SK-N-SH (cell line): Measurements from ENCODE around the gene SPECC1L. TPM values are rescaled to one million over a fixed set of nuclear protein-coding genes. Genes with fewer than 3 reads are reported as not detected.

ENCODE experiments used
- CTCF ChIA-PET: fragments of 300-600, 350-600 bp; formaldehyde crosslinking; extraction: SDS; loops from one replicate; lab custom pipeline; 2021; lab: Yijun Ruan, JAX
- POLR2A ChIA-PET: fragments of 350-600 bp; sonication (Branson Sonifier 250); formaldehyde crosslinking; extraction: SDS; loops from one replicate; lab custom pipeline; 2020; ENCODE audit warnings: antibody characterized with exemption, inconsistent platforms; lab: Yijun Ruan, JAX
- DNase-seq: peaks from one replicate; pipeline ENCODE4 v3.0.0; 2012
- H2AFZ ChIP-seq: fragments of 200-600 bp; sonication (generic); 2 replicates; pipeline ENCODE4 v1.8.1; 2016; ENCODE audit warnings: antibody characterized with exemption, mild to moderate bottlenecking, low read depth
- H3F3A ChIP-seq: fragments of 200-600 bp; sonication (generic); replicated peaks from 2 replicates; pipeline ENCODE3; 2016; ENCODE audit warnings: antibody characterized with exemption, mild to moderate bottlenecking; ENCODE audit not compliant: insufficient read depth
- H3K27ac ChIP-seq, 2 experiments: fragments of 200-500 bp in 1 of 2; fragments of 200-600 bp in 1 of 2; sonication (Bioruptor generic) in 1 of 2; sonication (generic), shearing (Covaris generic) in 1 of 2; 2 replicates each; pipeline versions ENCODE4 v1.5.1 to v1.6.1; 2014 to 2016; ENCODE audit warnings: low read depth in 2 of 2, inconsistent platforms in 1 of 2, low read length in 1 of 2, mild to moderate bottlenecking in 1 of 2, mixed read lengths in 1 of 2
- H3K27me3 ChIP-seq: fragments of 200-600 bp; sonication (generic), shearing (Covaris generic); 2 replicates; pipeline ENCODE4 v1.6.1; 2016; ENCODE audit warnings: mixed run types; ENCODE audit not compliant: insufficient read depth
- H3K36me3 ChIP-seq, 2 experiments: fragments of 200-500 bp in 1 of 2; fragments of 200-600 bp in 1 of 2; sonication (Bioruptor generic) in 1 of 2; sonication (generic) in 1 of 2; replicated peaks in 1 of 2; 2 replicates each; pipeline versions ENCODE3 to v1.5.1; 2014 to 2016; ENCODE audit warnings: low read length in 1 of 2, mild to moderate bottlenecking in 1 of 2; ENCODE audit not compliant: insufficient read depth in 2 of 2, control insufficient read depth in 1 of 2
- H3K4me1 ChIP-seq, 2 experiments: fragments of 200-500 bp in 1 of 2; fragments of 200-600 bp in 1 of 2; sonication (Bioruptor generic) in 1 of 2; sonication (generic), shearing (Covaris generic) in 1 of 2; 2 replicates each; pipeline versions ENCODE4 v1.5.1 to v1.6.1; 2014 to 2016; ENCODE audit warnings: low read depth in 1 of 2, low read length in 1 of 2, mixed run types in 1 of 2; ENCODE audit not compliant: insufficient read depth in 2 of 2, control insufficient read depth in 1 of 2
- H3K4me2 ChIP-seq: fragments of 200-600 bp; sonication (generic), shearing (Covaris generic); 2 replicates; pipeline ENCODE4 v1.6.1; 2017; ENCODE audit warnings: mixed run types
- H3K4me3 ChIP-seq, 2 experiments: fragments of 200-500 bp in 1 of 2; fragments of 200-600 bp in 1 of 2; sonication (Bioruptor generic) in 1 of 2; sonication (generic), shearing (Covaris generic) in 1 of 2; 2 replicates each; pipeline versions ENCODE4 v1.5.1 to v1.8.1; 2014 to 2016; ENCODE audit warnings: low read depth in 2 of 2, inconsistent platforms in 1 of 2, low read length in 1 of 2, mild to moderate bottlenecking in 1 of 2, mixed read lengths in 1 of 2, moderate library complexity in 1 of 2
- H3K79me2 ChIP-seq: fragments of 200-600 bp; sonication (generic); 2 replicates; pipeline ENCODE4 v1.8.1; 2017; ENCODE audit warnings: mild to moderate bottlenecking; ENCODE audit not compliant: insufficient read depth
- H3K9ac ChIP-seq: fragments of 200-600 bp; sonication (generic); 2 replicates; pipeline ENCODE4 v1.6.1; 2017; ENCODE audit warnings: mixed run types
- H3K9me2 ChIP-seq: fragments of 200-600 bp; sonication (generic); 2 replicates; pipeline ENCODE4 v1.6.1; 2017; ENCODE audit warnings: mixed run types
- H3K9me3 ChIP-seq: fragments of 200-600 bp; sonication (generic); 2 replicates; pipeline ENCODE4 v1.6.1; 2017; ENCODE audit warnings: mixed run types, mild to moderate bottlenecking, moderate library complexity
- H4K20me1 ChIP-seq: fragments of 200-600 bp; sonication (generic); 2 replicates; pipeline ENCODE4 v1.6.1; 2017; ENCODE audit warnings: mild to moderate bottlenecking, mixed run types; ENCODE audit not compliant: insufficient read depth
- CHD2 ChIP-seq: fragments of 150-350 bp; IDR thresholded peaks from 2 replicates; pipeline ENCODE4 v1.6.1; 2018; ENCODE audit warnings: low read length; ENCODE audit not compliant: partially characterized antibody
- ELF1 ChIP-seq: IDR thresholded peaks from 2 replicates; pipeline ENCODE4 v1.4.0; 2012
- EP300 ChIP-seq, 2 experiments: IDR thresholded peaks; 2 replicates each; pipeline versions ENCODE4 v1.4.0 to v1.6.1; 2012; ENCODE audit warnings: borderline replicate concordance in 1 of 2, low read depth in 1 of 2, low read length in 1 of 2
- FOSL2 ChIP-seq: IDR thresholded peaks from 2 replicates; pipeline ENCODE4 v1.4.0; 2012; ENCODE audit warnings: low read depth, mild to moderate bottlenecking, moderate library complexity, borderline replicate concordance
- FOXJ3 ChIP-seq: sonication (generic); formaldehyde crosslinking; IDR thresholded peaks from 2 replicates; pipeline ENCODE4 v1.5.1; 2020; ENCODE audit warnings: mild to moderate bottlenecking, missing genetic modification reagents
- GABPA ChIP-seq: IDR thresholded peaks from 2 replicates; pipeline ENCODE4 v1.4.0; 2012; ENCODE audit warnings: low read depth, mild to moderate bottlenecking
- MXI1 ChIP-seq: IDR thresholded peaks from 2 replicates; pipeline ENCODE4 v1.6.1; 2012; ENCODE audit warnings: mild to moderate bottlenecking, low read depth, low read length, improper control_type of control experiment
- NFIC ChIP-seq: IDR thresholded peaks from 2 replicates; pipeline ENCODE4 v1.4.0; 2012; ENCODE audit warnings: borderline replicate concordance
- PBX3 ChIP-seq: IDR thresholded peaks from 2 replicates; pipeline ENCODE4; 2012
- RAD21 ChIP-seq: IDR thresholded peaks from 2 replicates; pipeline ENCODE4 v1.6.1; 2012; ENCODE audit warnings: mild to moderate bottlenecking, low read length
- RCOR1 ChIP-seq: fragments of 150-350 bp; IDR thresholded peaks from 2 replicates; pipeline ENCODE4 v1.6.1; 2017; ENCODE audit warnings: antibody characterized with exemption, low read length
- REST ChIP-seq: IDR thresholded peaks from 2 replicates; pipeline ENCODE4 v1.6.1; 2012; ENCODE audit warnings: mild to moderate bottlenecking, low read depth, low read length, moderate library complexity
- RFX5 ChIP-seq: IDR thresholded peaks from 2 replicates; pipeline ENCODE4 v1.6.1; 2012; ENCODE audit warnings: mild to moderate bottlenecking, improper control_type of control experiment, low read length
- SIN3A ChIP-seq: IDR thresholded peaks from 2 replicates; pipeline ENCODE4 v1.6.1; 2012; ENCODE audit warnings: low read depth, mild to moderate bottlenecking, low read length, moderate library complexity, borderline replicate concordance
- TEAD4 ChIP-seq: IDR thresholded peaks from 2 replicates; pipeline ENCODE4 v1.4.0; 2012; ENCODE audit warnings: mild to moderate bottlenecking, borderline replicate concordance; ENCODE audit not compliant: insufficient read depth
- USF1 ChIP-seq: IDR thresholded peaks from 2 replicates; pipeline ENCODE4 v1.4.0; 2012; ENCODE audit warnings: low read depth, borderline replicate concordance
- YY1 ChIP-seq: IDR thresholded peaks from 2 replicates; pipeline ENCODE4 v1.4.0; 2012; ENCODE audit warnings: low read depth, mild to moderate bottlenecking
- WGBS: methylation state at CpG from one replicate; pipeline ENCODE4 v1.1.6; 2017; ENCODE audit warnings: low lambda C conversion rate; 5-methylcytosine and 5-hydroxymethylcytosine counted together
- polyA plus RNA-seq, 3 experiments: library from polyadenylated mRNA; depleted of rRNA; stranded (reverse); fragments of >200 nt; gene quantifications; 2 replicates each; pipeline ENCODE4 v1.2.3, GENCODE V29; 2012
- TF ChIP-seq, protein P1 (sequence below): IDR thresholded peaks from 2 replicates; pipeline ENCODE4 v1.4.0; 2012; ENCODE audit warnings: low read depth, borderline replicate concordance
- TF ChIP-seq, protein P2 (sequence below): fragments of 150-350 bp; IDR thresholded peaks from 2 replicates; pipeline ENCODE4 v1.6.1; 2017; ENCODE audit warnings: antibody characterized with exemption, low read length, low read depth, borderline replicate concordance

SPECC1L gene
- polyA plus RNA-seq, 1 of the 3 experiments (the other 2 are of a cell fraction): 22.9 TPM

GRCh38 chr22:24444251-24444650 lies 173.6 kb downstream of the SPECC1L start:
- peak overlapping the region in 1 of 2 experiments; percentile 97; a peak in 2 of 4 replicates for H3K27ac ChIP-seq
- no peaks in the 10 kb centered on the region for H3F3A ChIP-seq
- TF ChIP-seq SIN3A (no peak), RAD21 (no peak), FOSL2 (no peak), REST (no peak), EP300 (IDR thresholded peaks at IDR 0.05; ENCODE audit: borderline replicate concordance in 1 of 2, low read depth in 1 of 2, low read length in 1 of 2) (no peak), RFX5 (no peak), GABPA (no peak), RCOR1 (no peak), CHD2 (no peak), FOXJ3 (CRISPR knock-in tag) (no peak), YY1 (no peak), ELF1 (no peak), TEAD4 (no peak), USF1 (no peak), PBX3 (no peak), MXI1 (no peak), NFIC (no peak)
- TF ChIP-seq, protein P1, sequence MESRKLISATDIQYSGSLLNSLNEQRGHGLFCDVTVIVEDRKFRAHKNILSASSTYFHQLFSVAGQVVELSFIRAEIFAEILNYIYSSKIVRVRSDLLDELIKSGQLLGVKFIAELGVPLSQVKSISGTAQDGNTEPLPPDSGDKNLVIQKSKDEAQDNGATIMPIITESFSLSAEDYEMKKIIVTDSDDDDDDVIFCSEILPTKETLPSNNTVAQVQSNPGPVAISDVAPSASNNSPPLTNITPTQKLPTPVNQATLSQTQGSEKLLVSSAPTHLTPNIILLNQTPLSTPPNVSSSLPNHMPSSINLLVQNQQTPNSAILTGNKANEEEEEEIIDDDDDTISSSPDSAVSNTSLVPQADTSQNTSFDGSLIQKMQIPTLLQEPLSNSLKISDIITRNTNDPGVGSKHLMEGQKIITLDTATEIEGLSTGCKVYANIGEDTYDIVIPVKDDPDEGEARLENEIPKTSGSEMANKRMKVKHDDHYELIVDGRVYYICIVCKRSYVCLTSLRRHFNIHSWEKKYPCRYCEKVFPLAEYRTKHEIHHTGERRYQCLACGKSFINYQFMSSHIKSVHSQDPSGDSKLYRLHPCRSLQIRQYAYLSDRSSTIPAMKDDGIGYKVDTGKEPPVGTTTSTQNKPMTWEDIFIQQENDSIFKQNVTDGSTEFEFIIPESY: no peak
- TF ChIP-seq, protein P2, sequence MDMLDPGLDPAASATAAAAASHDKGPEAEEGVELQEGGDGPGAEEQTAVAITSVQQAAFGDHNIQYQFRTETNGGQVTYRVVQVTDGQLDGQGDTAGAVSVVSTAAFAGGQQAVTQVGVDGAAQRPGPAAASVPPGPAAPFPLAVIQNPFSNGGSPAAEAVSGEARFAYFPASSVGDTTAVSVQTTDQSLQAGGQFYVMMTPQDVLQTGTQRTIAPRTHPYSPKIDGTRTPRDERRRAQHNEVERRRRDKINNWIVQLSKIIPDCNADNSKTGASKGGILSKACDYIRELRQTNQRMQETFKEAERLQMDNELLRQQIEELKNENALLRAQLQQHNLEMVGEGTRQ: no peak
- H3K4me1 ChIP-seq: peaks cover 16 to 83% of the 10 kb centered on the region in 2 experiments
- H3K9ac ChIP-seq: no peak overlapping the region
- DNase-seq: no peak
- no peaks in the 10 kb centered on the region for H3K9me3 ChIP-seq
- H4K20me1 ChIP-seq: no peaks in the 10 kb centered on the region
- ChIA-PET CTCF (interaction anchor here (1.0 to 1.4 kb wide), 6 partner anchors 9 to 77 kb away, joined by 3 to 4 read pairs (median 4); no protein-coding TSS in a partner anchor), POLR2A (interaction anchor here (1.1 kb wide), 1 partner anchor 37 kb away, joined by 3 read pairs; no protein-coding TSS in a partner anchor)
- H3K36me3 ChIP-seq: peaks cover 0 to 2% of the 10 kb centered on the region in 2 experiments
- no peak overlapping the region for H2AFZ ChIP-seq
- WGBS: 94% methylated on average over 2 of the region's 3 CpGs
- no peaks in the 10 kb centered on the region for H3K79me2 ChIP-seq
- H3K9me2 ChIP-seq: no peaks in the 10 kb centered on the region
- no peak overlapping the region for H3K4me3 ChIP-seq
- H3K4me2 ChIP-seq: no peak overlapping the region
- no peaks in the 10 kb centered on the region for H3K27me3 ChIP-seq
